ENCODE data around the gene UGT1A3.

UGT1A3 gene

DNA sequence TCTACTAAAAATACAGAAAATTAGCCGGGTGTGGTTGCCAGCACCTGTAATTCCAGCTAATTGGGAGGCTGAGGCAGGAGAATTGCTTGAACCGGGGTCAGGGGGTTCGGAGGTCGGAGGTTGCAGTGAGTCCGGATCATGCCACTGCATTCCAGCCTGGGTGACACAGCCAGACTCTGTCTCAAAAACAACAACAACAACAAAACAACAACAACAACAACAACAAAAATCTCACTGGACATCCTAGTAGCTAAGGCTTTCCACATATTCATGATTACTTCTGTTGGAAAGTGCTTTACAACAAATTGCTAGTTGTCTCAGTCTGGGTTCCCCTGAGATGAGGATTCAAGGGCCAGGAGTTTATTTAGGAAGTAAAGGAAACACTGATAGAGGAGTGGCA lies 45.0 kb downstream of the UGT1A3 start:
- Histone ChIP-seq H3K79me1 (ENCODE audit: low read length) (no peaks in the 10 kb centered on the region), H3K4me1 (ENCODE audit: control insufficient read depth, low read depth, low read length) (no peaks in the 10 kb centered on the region), H2BK15ac (replicated peaks; ENCODE audit: low read depth) (no peak overlapping the region), H2BK120ac (ENCODE audit: low read depth, low read length) (no peak overlapping the region), H3K23ac (ENCODE audit: low read length) (no peak overlapping the region), H4K5ac (ENCODE audit: low read length) (no peak overlapping the region), H2BK5ac (ENCODE audit: low read length) (no peak overlapping the region), H3K36me3 (ENCODE audit: control insufficient read depth, insufficient read depth, low read length) (no peaks in the 10 kb centered on the region), H3K56ac (ENCODE audit: low read length) (no peak overlapping the region), H3K9ac (ENCODE audit: low read length) (no peak overlapping the region), H3K79me2 (ENCODE audit: control insufficient read depth, insufficient read depth, low read length) (no peaks in the 10 kb centered on the region), H3K4ac (ENCODE audit: low read depth, low read length) (no peak overlapping the region), H4K8ac (ENCODE audit: low read depth, low read length) (no peak overlapping the region), H3K27me3 (ENCODE audit: insufficient read depth, low read length, poor library complexity) (no peaks in the 10 kb centered on the region), H2AK5ac (ENCODE audit: low read length) (no peak overlapping the region), H3K27ac (ENCODE audit: low read depth, low read length) (no peak overlapping the region), H3K18ac (ENCODE audit: low read length) (no peak overlapping the region), H3K4me3 (ENCODE audit: low read length) (no peak overlapping the region), H3K4me2 (ENCODE audit: low read length) (no peak overlapping the region)
- WGBS (ENCODE audit: extremely low coverage, insufficient coverage, low lambda C conversion rate) = no CpG with 5 or more reads among the region's 5 CpGs
- no peak for DNase-seq

GRCh38 chr2:233775414-233775813 lies 46.6 kb downstream of the UGT1A3 start:
- no peaks in the 10 kb centered on the region for H3K79me1 ChIP-seq (ENCODE audit: low read length)
- no peak overlapping the region for H3K18ac ChIP-seq (ENCODE audit: low read length)
- no peak overlapping the region for H2AK5ac ChIP-seq (ENCODE audit: low read length)
- H3K27me3 ChIP-seq (ENCODE audit: insufficient read depth, low read length, poor library complexity) = no peaks in the 10 kb centered on the region
- no peak overlapping the region for H4K5ac ChIP-seq (ENCODE audit: low read length)
- H3K4me3 ChIP-seq (ENCODE audit: low read length) = no peak overlapping the region
- H3K36me3 ChIP-seq (ENCODE audit: control insufficient read depth, insufficient read depth, low read length) = no peaks in the 10 kb centered on the region
- no peak overlapping the region for H3K56ac ChIP-seq (ENCODE audit: low read length)
- H2BK15ac ChIP-seq (replicated peaks; ENCODE audit: low read depth) = no peak overlapping the region
- H3K4ac ChIP-seq (ENCODE audit: low read depth, low read length) = no peak overlapping the region
- no peak overlapping the region for H2BK120ac ChIP-seq (ENCODE audit: low read depth, low read length)
- no peak overlapping the region for H4K8ac ChIP-seq (ENCODE audit: low read depth, low read length)
- no CpG with 5 or more reads among the region's 6 CpGs for WGBS (ENCODE audit: extremely low coverage, insufficient coverage, low lambda C conversion rate)
- H3K79me2 ChIP-seq (ENCODE audit: control insufficient read depth, insufficient read depth, low read length) = no peaks in the 10 kb centered on the region
- no peak overlapping the region for H3K23ac ChIP-seq (ENCODE audit: low read length)
- H3K4me1 ChIP-seq (ENCODE audit: control insufficient read depth, low read depth, low read length) = no peaks in the 10 kb centered on the region
- H3K4me2 ChIP-seq (ENCODE audit: low read length) = no peak overlapping the region
- no peak overlapping the region for H2BK5ac ChIP-seq (ENCODE audit: low read length)
- no peak overlapping the region for H3K9ac ChIP-seq (ENCODE audit: low read length)
- no peak for DNase-seq
- H3K27ac ChIP-seq (ENCODE audit: low read depth, low read length) = no peak overlapping the region

GRCh38 chr2:233778030-233778429 lies 49.2 kb downstream of the UGT1A3 start, which contains the start of gene MROH2A:
Gene MROH2A (plus strand): TSS chr2:233778330. CDS start chr2:233779359, 1,029 bp downstream.
- WGBS (ENCODE audit: extremely low coverage, insufficient coverage, low lambda C conversion rate) = no CpG with 5 or more reads among the region's 2 CpGs
- no peak within 1 kb of the TSS for H3K4me2 ChIP-seq (ENCODE audit: low read length)

DNA sequence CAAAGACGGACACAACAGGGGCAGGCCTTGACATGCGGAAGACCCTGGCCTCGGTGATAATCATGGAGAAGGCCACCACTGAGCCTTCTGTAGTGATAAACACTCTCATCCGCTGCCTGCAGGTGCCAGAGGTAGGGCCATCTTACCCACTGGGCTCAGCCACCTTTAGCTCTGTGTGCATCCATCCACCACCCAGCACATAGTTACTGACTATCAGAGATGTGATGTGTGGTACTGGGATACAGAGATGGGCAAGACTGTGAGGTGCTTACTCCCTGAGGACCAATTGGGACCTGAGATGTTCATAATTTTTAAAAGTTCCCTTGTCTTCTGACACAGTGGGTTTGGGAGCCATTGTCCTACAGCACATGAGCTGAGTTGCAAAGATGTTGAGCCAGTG lies 50.9 kb downstream of the UGT1A3 start:
- no peak overlapping the region for H3K56ac ChIP-seq (ENCODE audit: low read length)
- H2BK5ac ChIP-seq (ENCODE audit: low read length) = no peak overlapping the region
- H2AK5ac ChIP-seq (ENCODE audit: low read length) = no peak overlapping the region
- H4K5ac ChIP-seq (ENCODE audit: low read length) = no peak overlapping the region
- H3K79me1 ChIP-seq (ENCODE audit: low read length) = no peaks in the 10 kb centered on the region
- H3K18ac ChIP-seq (ENCODE audit: low read length) = no peak overlapping the region
- H3K79me2 ChIP-seq (ENCODE audit: control insufficient read depth, insufficient read depth, low read length) = no peaks in the 10 kb centered on the region
- H3K27ac ChIP-seq (ENCODE audit: low read depth, low read length) = no peak overlapping the region
- H3K27me3 ChIP-seq (ENCODE audit: insufficient read depth, low read length, poor library complexity) = no peaks in the 10 kb centered on the region
- no peaks in the 10 kb centered on the region for H3K36me3 ChIP-seq (ENCODE audit: control insufficient read depth, insufficient read depth, low read length)
- no peaks in the 10 kb centered on the region for H3K4me1 ChIP-seq (ENCODE audit: control insufficient read depth, low read depth, low read length)
- H2BK15ac ChIP-seq (replicated peaks; ENCODE audit: low read depth) = no peak overlapping the region
- WGBS (ENCODE audit: extremely low coverage, insufficient coverage, low lambda C conversion rate) = no CpG with 5 or more reads among the region's 4 CpGs
- H3K4me3 ChIP-seq (ENCODE audit: low read length) = no peak overlapping the region
- no peak overlapping the region for H3K4ac ChIP-seq (ENCODE audit: low read depth, low read length)
- H4K8ac ChIP-seq (ENCODE audit: low read depth, low read length) = no peak overlapping the region
- no peak overlapping the region for H3K23ac ChIP-seq (ENCODE audit: low read length)
- no peak for DNase-seq
- H3K9ac ChIP-seq (ENCODE audit: low read length) = no peak overlapping the region
- no peak overlapping the region for H3K4me2 ChIP-seq (ENCODE audit: low read length)
- no peak overlapping the region for H2BK120ac ChIP-seq (ENCODE audit: low read depth, low read length)

More at GRCh38 chr2:233778030-233778429, 49.2 kb downstream of the UGT1A3 start, which contains the start of gene MROH2A:
- Histone ChIP-seq H3K27ac (ENCODE audit: low read depth, low read length) (no peak within 1 kb of the TSS), H3K4ac (ENCODE audit: low read depth, low read length) (no peak within 1 kb of the TSS), H3K79me2 (ENCODE audit: control insufficient read depth, insufficient read depth, low read length) (no peaks in the 10 kb centered on the region), H3K36me3 (ENCODE audit: control insufficient read depth, insufficient read depth, low read length) (no peaks in the 10 kb centered on the region), H2BK120ac (ENCODE audit: low read depth, low read length) (no peak within 1 kb of the TSS), H2BK15ac (replicated peaks; ENCODE audit: low read depth) (no peak within 1 kb of the TSS), H4K8ac (ENCODE audit: low read depth, low read length) (no peak within 1 kb of the TSS), H3K4me3 (ENCODE audit: low read length) (no peak within 1 kb of the TSS), H3K18ac (ENCODE audit: low read length) (no peak within 1 kb of the TSS), H3K4me1 (ENCODE audit: control insufficient read depth, low read depth, low read length) (no peaks in the 10 kb centered on the region), H3K27me3 (ENCODE audit: insufficient read depth, low read length, poor library complexity) (no peaks in the 10 kb centered on the region), H2BK5ac (ENCODE audit: low read length) (no peak within 1 kb of the TSS), H3K23ac (ENCODE audit: low read length) (no peak within 1 kb of the TSS), H2AK5ac (ENCODE audit: low read length) (no peak within 1 kb of the TSS), H4K5ac (ENCODE audit: low read length) (no peak within 1 kb of the TSS), H3K79me1 (ENCODE audit: low read length) (no peaks in the 10 kb centered on the region), H3K56ac (ENCODE audit: low read length) (no peak within 1 kb of the TSS), H3K9ac (ENCODE audit: low read length) (no peak within 1 kb of the TSS)
- no peak for DNase-seq

DNA sequence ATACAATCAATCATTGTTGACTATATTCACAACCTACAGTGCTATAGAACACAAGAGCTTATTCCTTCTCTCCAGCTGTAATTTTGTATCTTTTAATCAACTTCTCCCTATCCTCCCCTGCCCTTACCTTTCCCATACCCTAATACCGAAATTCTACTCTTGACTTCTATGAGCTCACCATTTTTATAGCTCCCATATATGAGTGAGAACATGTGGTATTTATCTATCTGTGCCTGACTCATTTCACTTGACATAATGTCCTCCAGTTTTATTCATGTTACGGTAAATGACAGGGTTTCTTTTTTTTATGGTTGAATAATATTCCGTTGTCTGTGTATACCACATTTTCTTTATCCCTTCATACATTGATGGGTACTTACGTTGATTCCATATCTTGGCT lies 51.9 kb downstream of the UGT1A3 start:
- Histone ChIP-seq H3K23ac (ENCODE audit: low read length) (no peak overlapping the region), H4K8ac (ENCODE audit: low read depth, low read length) (no peak overlapping the region), H3K79me2 (ENCODE audit: control insufficient read depth, insufficient read depth, low read length) (no peaks in the 10 kb centered on the region), H2BK15ac (replicated peaks; ENCODE audit: low read depth) (no peak overlapping the region), H3K79me1 (ENCODE audit: low read length) (no peaks in the 10 kb centered on the region), H3K36me3 (ENCODE audit: control insufficient read depth, insufficient read depth, low read length) (no peaks in the 10 kb centered on the region), H2BK5ac (ENCODE audit: low read length) (no peak overlapping the region), H3K56ac (ENCODE audit: low read length) (no peak overlapping the region), H3K4me2 (ENCODE audit: low read length) (no peak overlapping the region), H4K5ac (ENCODE audit: low read length) (no peak overlapping the region), H3K27me3 (ENCODE audit: insufficient read depth, low read length, poor library complexity) (no peaks in the 10 kb centered on the region), H3K18ac (ENCODE audit: low read length) (no peak overlapping the region), H3K27ac (ENCODE audit: low read depth, low read length) (no peak overlapping the region), H3K4ac (ENCODE audit: low read depth, low read length) (no peak overlapping the region), H3K4me3 (ENCODE audit: low read length) (no peak overlapping the region), H3K9ac (ENCODE audit: low read length) (no peak overlapping the region), H3K4me1 (ENCODE audit: control insufficient read depth, low read depth, low read length) (no peaks in the 10 kb centered on the region), H2BK120ac (ENCODE audit: low read depth, low read length) (no peak overlapping the region), H2AK5ac (ENCODE audit: low read length) (no peak overlapping the region)
- WGBS (ENCODE audit: extremely low coverage, insufficient coverage, low lambda C conversion rate) = no CpG with 5 or more reads among the region's 4 CpGs
- no peak for DNase-seq

- H3K36me3 ChIP-seq (ENCODE audit: control insufficient read depth, insufficient read depth, low read length) = no peaks in the 10 kb centered on the region
- no peak overlapping the region for H4K8ac ChIP-seq (ENCODE audit: low read depth, low read length)
- no peaks in the 10 kb centered on the region for H3K4me1 ChIP-seq (ENCODE audit: control insufficient read depth, low read depth, low read length)
- no peak overlapping the region for H3K56ac ChIP-seq (ENCODE audit: low read length)
- no peak overlapping the region for H2AK5ac ChIP-seq (ENCODE audit: low read length)
- H3K23ac ChIP-seq (ENCODE audit: low read length) = no peak overlapping the region
- H3K4me3 ChIP-seq (ENCODE audit: low read length) = no peak overlapping the region
- no peak overlapping the region for H4K5ac ChIP-seq (ENCODE audit: low read length)
- WGBS (ENCODE audit: extremely low coverage, insufficient coverage, low lambda C conversion rate) = no CpG with 5 or more reads among the region's 7 CpGs
- no peaks in the 10 kb centered on the region for H3K79me2 ChIP-seq (ENCODE audit: control insufficient read depth, insufficient read depth, low read length)
- H3K27ac ChIP-seq (ENCODE audit: low read depth, low read length) = no peak overlapping the region
- H3K4ac ChIP-seq (ENCODE audit: low read depth, low read length) = no peak overlapping the region
- H2BK5ac ChIP-seq (ENCODE audit: low read length) = no peak overlapping the region
- no peak overlapping the region for H2BK120ac ChIP-seq (ENCODE audit: low read depth, low read length)
- DNase-seq = no peak
- no peak overlapping the region for H3K4me2 ChIP-seq (ENCODE audit: low read length)
- H3K27me3 ChIP-seq (ENCODE audit: insufficient read depth, low read length, poor library complexity) = no peaks in the 10 kb centered on the region
- no peaks in the 10 kb centered on the region for H3K79me1 ChIP-seq (ENCODE audit: low read length)
- H3K9ac ChIP-seq (ENCODE audit: low read length) = no peak overlapping the region
- H2BK15ac ChIP-seq (replicated peaks; ENCODE audit: low read depth) = no peak overlapping the region
- H3K18ac ChIP-seq (ENCODE audit: low read length) = no peak overlapping the region
Measured at GRCh38 chr2:233789554-233789953, 60.7 kb downstream of the UGT1A3 start.
